Nephron (organoid): ENCODE data around the gene DTX3L.
A peak's percentile ranks its signal among the peaks of the same experiment; 100 is the strongest.
"Not testable (repeated sequence)": the region's sequence is repeated elsewhere in the genome, so short reads cannot be mapped to it uniquely, and the experiment has no call there.

ENCODE experiments used
- H3K27ac Mint-ChIP-seq, 3 experiments: 2 replicates each; pipeline ENCODE4 v1.8.0; 2020; ENCODE audit warnings: mixed read lengths in 3 of 3, mild to moderate bottlenecking in 2 of 3, moderate library complexity in 1 of 3
- H3K27me3 Mint-ChIP-seq: 2 replicates; pipeline ENCODE4 v1.8.0; 2021; ENCODE audit warnings: low read depth, mild to moderate bottlenecking, moderate library complexity, mixed read lengths
- H3K36me3 Mint-ChIP-seq: 2 replicates; pipeline ENCODE4 v1.8.0; 2020; ENCODE audit warnings: low read depth, mixed read lengths
- H3K4me1 Mint-ChIP-seq: 2 replicates; pipeline ENCODE4 v1.8.0; 2020; ENCODE audit warnings: mixed read lengths
- H3K4me3 Mint-ChIP-seq, 3 experiments: 2 replicates each; pipeline ENCODE4 v1.8.0; 2020; ENCODE audit warnings: mild to moderate bottlenecking in 3 of 3, mixed read lengths in 3 of 3, moderate library complexity in 2 of 3
- H3K9me3 Mint-ChIP-seq: 2 replicates; pipeline ENCODE4 v1.8.0; 2020; ENCODE audit warnings: mixed read lengths
- TF ChIP-seq, protein P1 (sequence below), 3 experiments: fragments of 200-600 bp; sonication (generic); IDR thresholded peaks; one replicate each; pipeline ENCODE4 v1.5.0; 2021; ENCODE audit warnings: antibody characterized with exemption in 3 of 3; ENCODE audit not compliant: unreplicated experiment in 3 of 3

Gene DTX3L

DNA sequence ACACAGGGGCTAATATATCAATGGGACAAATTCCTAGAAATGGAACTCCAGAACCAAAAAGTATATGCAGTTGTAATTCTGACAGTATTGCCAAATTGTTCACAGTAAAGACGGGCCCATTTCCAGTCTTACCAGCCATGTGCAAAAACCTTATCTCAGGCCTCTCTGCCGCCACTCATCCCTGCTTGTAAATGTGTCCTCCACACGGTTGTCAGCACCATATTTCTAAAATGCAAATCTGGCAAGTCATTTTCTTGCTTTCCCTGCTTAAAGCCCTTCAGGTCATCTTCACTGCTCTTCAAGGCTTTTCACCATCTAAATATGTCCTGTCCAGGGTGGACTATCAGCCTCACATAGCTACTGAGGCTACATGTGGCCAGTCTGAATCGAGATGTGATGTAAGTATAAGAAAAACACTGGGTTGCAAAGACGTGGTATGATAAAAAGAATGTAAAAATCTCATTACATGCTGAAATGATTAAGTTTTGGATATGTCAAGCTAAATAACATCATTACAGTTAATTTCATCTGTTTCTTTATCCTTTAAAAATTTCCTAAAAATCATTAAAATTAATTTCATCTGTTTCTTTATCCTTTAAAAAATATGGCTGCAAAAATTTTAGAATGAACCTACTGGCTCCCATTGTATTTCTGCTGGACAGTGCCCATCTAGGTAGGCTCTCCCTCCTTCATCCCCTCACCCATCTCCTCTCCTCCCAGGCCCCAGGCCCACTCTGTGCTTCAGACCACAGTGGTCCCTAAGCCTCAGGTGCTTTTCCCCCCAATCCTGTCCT, 1.0 kb upstream of the DTX3L start:
- Mint-ChIP-seq H3K9me3 (no peaks in the 10 kb centered on the region), H3K4me3 (peak overlapping the region; percentile 82 to 84 (median 83)), H3K27me3 (no peaks in the 10 kb centered on the region), H3K36me3 (peaks cover 3% of the 10 kb centered on the region), H3K4me1 (peaks cover 32% of the 10 kb centered on the region), H3K27ac (peak overlapping the region; percentile 87 to 95 (median 88))
- TF ChIP-seq, protein P1, sequence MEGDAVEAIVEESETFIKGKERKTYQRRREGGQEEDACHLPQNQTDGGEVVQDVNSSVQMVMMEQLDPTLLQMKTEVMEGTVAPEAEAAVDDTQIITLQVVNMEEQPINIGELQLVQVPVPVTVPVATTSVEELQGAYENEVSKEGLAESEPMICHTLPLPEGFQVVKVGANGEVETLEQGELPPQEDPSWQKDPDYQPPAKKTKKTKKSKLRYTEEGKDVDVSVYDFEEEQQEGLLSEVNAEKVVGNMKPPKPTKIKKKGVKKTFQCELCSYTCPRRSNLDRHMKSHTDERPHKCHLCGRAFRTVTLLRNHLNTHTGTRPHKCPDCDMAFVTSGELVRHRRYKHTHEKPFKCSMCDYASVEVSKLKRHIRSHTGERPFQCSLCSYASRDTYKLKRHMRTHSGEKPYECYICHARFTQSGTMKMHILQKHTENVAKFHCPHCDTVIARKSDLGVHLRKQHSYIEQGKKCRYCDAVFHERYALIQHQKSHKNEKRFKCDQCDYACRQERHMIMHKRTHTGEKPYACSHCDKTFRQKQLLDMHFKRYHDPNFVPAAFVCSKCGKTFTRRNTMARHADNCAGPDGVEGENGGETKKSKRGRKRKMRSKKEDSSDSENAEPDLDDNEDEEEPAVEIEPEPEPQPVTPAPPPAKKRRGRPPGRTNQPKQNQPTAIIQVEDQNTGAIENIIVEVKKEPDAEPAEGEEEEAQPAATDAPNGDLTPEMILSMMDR (IDR thresholded peaks at IDR 0.05; ENCODE audit: unreplicated experiment in 3 of 3): no peak

DNA sequence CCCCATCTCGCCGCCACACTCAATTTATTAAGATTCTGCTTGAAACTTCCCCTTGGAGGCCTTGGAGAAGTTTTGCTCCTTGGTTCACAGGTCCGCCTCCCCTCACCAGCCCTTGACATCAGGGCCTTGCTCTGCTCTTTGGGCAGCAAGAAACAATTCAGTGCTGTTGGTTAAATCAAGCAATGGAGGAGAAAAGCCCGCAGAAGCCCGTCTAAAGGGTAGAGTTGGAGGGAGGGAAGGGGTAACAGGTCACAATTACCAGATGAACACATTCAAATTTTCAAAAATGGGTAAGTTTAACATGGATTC, 467 bp upstream of the DTX3L start:
- Mint-ChIP-seq H3K4me1 (peaks cover 32% of the 10 kb centered on the region), H3K27me3 (no peaks in the 10 kb centered on the region), H3K36me3 (peaks cover 3% of the 10 kb centered on the region), H3K9me3 (no peaks in the 10 kb centered on the region), H3K27ac (peak overlapping the region; percentile 87 to 95 (median 88)), H3K4me3 (peak overlapping the region; percentile 82 to 84 (median 83))
- TF ChIP-seq, protein P1 (IDR thresholded peaks at IDR 0.05; ENCODE audit: unreplicated experiment in 3 of 3): no peak

DNA sequence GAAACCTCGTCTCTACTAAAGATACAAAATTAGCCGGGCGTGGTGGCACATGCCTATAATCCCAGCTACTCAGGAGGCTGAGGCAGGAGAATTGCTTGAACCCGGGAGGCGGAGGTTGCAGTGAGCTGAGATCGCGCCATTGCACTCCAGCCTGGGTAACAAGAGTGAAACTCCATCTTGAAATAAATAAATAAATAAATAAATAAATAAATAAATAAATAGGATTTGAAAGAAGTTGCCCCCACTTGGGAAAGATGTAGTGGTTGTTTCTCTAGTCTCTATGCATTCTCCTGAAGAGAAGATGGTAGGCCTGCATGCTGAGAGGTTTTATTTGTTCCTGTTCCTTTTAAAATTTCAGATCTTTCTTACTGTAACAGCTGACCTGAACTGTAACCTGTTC, 4.0 kb downstream of the DTX3L start:
- peaks cover 18% of the 10 kb centered on the region for H3K4me1 Mint-ChIP-seq
- not testable (repeated sequence) for H3K27me3 Mint-ChIP-seq, H3K27ac Mint-ChIP-seq, H3K4me3 Mint-ChIP-seq, H3K36me3 Mint-ChIP-seq, H3K9me3 Mint-ChIP-seq

DNA sequence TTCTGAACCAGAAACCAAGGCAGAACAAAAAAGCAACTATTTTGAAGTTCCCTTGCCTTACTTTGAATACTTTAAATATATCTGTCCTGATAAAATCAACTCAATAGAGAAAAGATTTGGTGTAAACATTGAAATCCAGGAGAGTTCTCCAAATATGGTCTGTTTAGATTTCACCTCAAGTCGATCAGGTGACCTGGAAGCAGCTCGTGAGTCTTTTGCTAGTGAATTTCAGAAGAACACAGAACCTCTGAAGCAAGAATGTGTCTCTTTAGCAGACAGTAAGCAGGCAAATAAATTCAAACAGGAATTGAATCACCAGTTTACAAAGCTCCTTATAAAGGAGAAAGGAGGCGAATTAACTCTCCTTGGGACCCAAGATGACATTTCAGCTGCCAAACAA, 4.6 kb downstream of the DTX3L start:
- TF ChIP-seq, protein P1 (IDR thresholded peaks at IDR 0.05; ENCODE audit: unreplicated experiment in 3 of 3): no peak
- no peak overlapping the region for H3K4me3 Mint-ChIP-seq
- H3K9me3 Mint-ChIP-seq: no peaks in the 10 kb centered on the region
- peaks cover 13% of the 10 kb centered on the region for H3K4me1 Mint-ChIP-seq
- H3K36me3 Mint-ChIP-seq: peaks cover 3% of the 10 kb centered on the region
- no peaks in the 10 kb centered on the region for H3K27me3 Mint-ChIP-seq
- H3K27ac Mint-ChIP-seq: no peak overlapping the region

DNA sequence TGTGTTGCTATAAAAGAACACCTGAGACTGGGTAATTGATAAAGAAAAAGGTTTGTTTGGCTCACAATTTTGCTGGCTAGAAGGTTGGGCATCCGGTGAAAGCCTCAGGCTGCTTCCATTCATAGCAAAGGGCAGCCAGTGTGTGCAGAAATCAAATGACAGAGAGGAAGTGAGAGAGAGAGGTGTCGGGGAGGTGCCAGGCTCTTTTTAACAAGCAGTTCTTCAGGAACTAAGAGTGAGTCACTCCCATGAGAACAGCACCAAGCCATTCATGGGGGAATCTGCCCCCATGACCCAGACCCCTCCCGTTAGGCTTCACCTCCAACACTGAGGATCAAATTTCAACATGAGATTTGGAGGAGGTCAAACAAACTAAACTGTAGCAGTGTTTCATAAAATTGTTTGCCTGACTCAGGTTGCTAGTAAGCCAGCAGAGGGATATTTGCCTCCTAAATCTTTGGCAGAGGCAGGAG, 8.8 kb downstream of the DTX3L start:
- peaks cover under 1% of the 10 kb centered on the region for H3K4me1 Mint-ChIP-seq
- TF ChIP-seq, protein P1 (IDR thresholded peaks at IDR 0.05; ENCODE audit: unreplicated experiment in 3 of 3): no peak
- H3K27ac Mint-ChIP-seq: no peak overlapping the region

DNA sequence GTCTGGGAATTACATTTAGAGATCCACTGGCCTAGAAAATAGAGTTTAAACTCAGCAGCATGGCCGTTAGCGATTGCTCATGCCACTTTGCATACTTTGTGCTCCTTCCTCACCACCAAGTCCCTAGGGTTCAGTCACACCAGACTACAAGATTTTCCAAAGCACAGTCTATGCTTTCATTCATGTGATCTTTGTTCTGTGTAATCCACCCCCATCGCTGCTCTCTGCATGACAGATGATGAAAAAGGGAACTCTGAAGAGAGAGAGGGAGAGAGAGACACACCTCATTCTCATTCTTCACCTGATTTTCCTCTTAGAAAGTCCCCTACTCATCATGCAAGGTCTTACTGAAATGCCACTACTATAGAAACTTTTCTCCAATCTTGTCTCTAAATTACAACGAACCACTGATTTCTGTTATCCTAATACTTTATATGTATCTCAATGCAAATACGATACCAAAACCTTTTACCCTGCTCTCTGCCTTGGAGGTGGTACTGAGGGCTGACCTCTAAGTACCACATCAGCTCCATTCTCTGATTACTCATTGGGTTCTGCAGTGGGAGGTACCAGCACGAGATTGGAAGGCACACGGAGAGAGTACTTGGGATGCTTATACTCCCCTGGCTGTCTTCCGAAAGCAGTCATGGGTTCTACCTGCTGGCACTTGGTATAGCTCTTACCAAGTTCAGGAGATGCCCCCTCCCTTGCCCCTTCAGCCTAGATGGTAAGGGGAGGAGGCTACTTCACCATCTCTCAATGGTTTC, 12.2 kb downstream of the DTX3L start:
- TF ChIP-seq, protein P1 (IDR thresholded peaks at IDR 0.05; ENCODE audit: unreplicated experiment in 3 of 3): no peak
- H3K9me3 Mint-ChIP-seq: peaks cover 2% of the 10 kb centered on the region
- H3K4me1 Mint-ChIP-seq: peaks cover 7% of the 10 kb centered on the region
- H3K27ac Mint-ChIP-seq: no peak overlapping the region
- peaks cover 3% of the 10 kb centered on the region for H3K36me3 Mint-ChIP-seq
- no peak overlapping the region for H3K4me3 Mint-ChIP-seq
- peaks cover 11% of the 10 kb centered on the region for H3K27me3 Mint-ChIP-seq

More for the DNA sequence above, 8.8 kb downstream of the DTX3L start:
- H3K9me3 Mint-ChIP-seq: no peaks in the 10 kb centered on the region
- H3K27me3 Mint-ChIP-seq: peaks cover 1% of the 10 kb centered on the region
- H3K4me3 Mint-ChIP-seq: no peak overlapping the region
- H3K36me3 Mint-ChIP-seq: peaks cover 3% of the 10 kb centered on the region
